Testis (tissue), 3 donors: ENCODE measurements around the gene SPINK8. TPM values are rescaled to one million over a fixed set of nuclear protein-coding genes. Genes with fewer than 3 reads are reported as not detected.

Experiments used
- DNase-seq: peaks from one replicate; pipeline ENCODE4 v3.0.0-alpha.2; 2019
- H3K27ac ChIP-seq, 2 donors: fragments of 200-600 bp; sonication (generic); one replicate each; pipeline ENCODE4 v1.5.1; 2019
- H3K27me3 ChIP-seq: fragments of 200-600 bp; sonication (generic); one replicate; pipeline ENCODE4 v1.5.1; 2019
- H3K36me3 ChIP-seq: fragments of 200-600 bp; sonication (generic); one replicate; pipeline ENCODE4 v1.5.1; 2017; ENCODE audit warnings: low read depth; ENCODE audit errors: missing control alignments
- H3K4me1 ChIP-seq: fragments of 200-600 bp; sonication (generic); one replicate; pipeline ENCODE4 v1.5.1; 2019
- H3K4me3 ChIP-seq, 2 donors: fragments of 200-600 bp; sonication (generic); one replicate each; pipeline ENCODE4 v1.5.1; 2017 to 2019
- H3K9me3 ChIP-seq: fragments of 200-600 bp; sonication (generic); one replicate; pipeline ENCODE4 v1.5.1; 2017
- CTCF ChIP-seq, 3 experiments: fragments of 450-650 bp in 2 of 3; fragments of 200-600 bp in 1 of 3; sonication (generic) in 1 of 3; IDR thresholded peaks; one replicate each; pipeline ENCODE4 v1.5.1; 2016 to 2019; ENCODE audit warnings: antibody characterized with exemption in 3 of 3, mild to moderate bottlenecking in 2 of 3, moderate library complexity in 1 of 3
- POLR2A ChIP-seq: fragments of 450-650 bp; IDR thresholded peaks from one replicate; pipeline ENCODE4 v1.6.1; 2017; ENCODE audit warnings: antibody characterized with exemption, mild to moderate bottlenecking, moderate library complexity
- WGBS, 2 donors: methylation state at CpG; one replicate each; pipeline ENCODE4 v1.1.5; 2018; 5-methylcytosine and 5-hydroxymethylcytosine counted together
- intact Hi-C: fragments of 100-400 bp; cut with DNase I; formaldehyde crosslinking; loops from one replicate; pipeline ENCODE4 v1.15.1; 2023; ENCODE audit warnings: low total_unique reads
- polyA plus RNA-seq: library from polyadenylated mRNA; stranded (reverse); fragments of 350-450 nt; fragmentation: Illumina TruSeq; extraction: RNeasy Lipid Tissue Mini Kit (QIAGEN cat#74804); gene quantifications from one replicate; pipeline ENCODE4 v1.2.3, GENCODE V29; 2014; ENCODE audit warnings: low read depth, low replicate concordance; ENCODE audit not compliant: insufficient read depth
- total RNA-seq, 2 donors: library from RNA; depleted of rRNA; stranded (reverse); fragments of >200 nt; gene quantifications; one replicate each; pipeline ENCODE4 v1.2.3, GENCODE V29; 2016

SPINK8 gene
- total and polyA plus RNA-seq, 3 donors from 2014 or later = not detected

GRCh38 chr3:48320996-48321395 lies 12.5 kb downstream of the SPINK8 start:
- H3K27me3 ChIP-seq = no peaks in the 10 kb centered on the region
- intact Hi-C loops = no loop called here
- 69 to 75% methylated on average over 2 of the region's 2 CpGs for WGBS, 2 donors
- no peaks in the 10 kb centered on the region for H3K36me3 ChIP-seq
- H3K4me3 ChIP-seq = no peak overlapping the region
- no peaks in the 10 kb centered on the region for H3K4me1 ChIP-seq
- no peaks in the 10 kb centered on the region for H3K9me3 ChIP-seq
- no peak for TF ChIP-seq CTCF (IDR thresholded peaks at IDR 0.05)
- no peak for TF ChIP-seq POLR2A
- H3K27ac ChIP-seq = no peak overlapping the region
- no peak for DNase-seq

- Histone ChIP-seq H3K27me3 (no peaks in the 10 kb centered on the region), H3K4me1 (no peaks in the 10 kb centered on the region), H3K9me3 (no peaks in the 10 kb centered on the region), H3K36me3 (no peaks in the 10 kb centered on the region), H3K4me3 (no peak overlapping the region), H3K27ac (no peak overlapping the region)
- no peak for TF ChIP-seq CTCF (IDR thresholded peaks at IDR 0.05)
- no peak for TF ChIP-seq POLR2A
- WGBS, 2 donors = 66 to 72% methylated on average over 2 of the region's 2 CpGs
- intact Hi-C loops = no loop called here
- no peak for DNase-seq
Observed at GRCh38 chr3:48318713-48319468, 14.6 kb downstream of the SPINK8 start.

- H3K27me3 ChIP-seq = no peaks in the 10 kb centered on the region
- no peak overlapping the region for H3K27ac ChIP-seq
- no peak for TF ChIP-seq CTCF (IDR thresholded peaks at IDR 0.05)
- no peak for TF ChIP-seq POLR2A
- H3K9me3 ChIP-seq = no peaks in the 10 kb centered on the region
- no peaks in the 10 kb centered on the region for H3K36me3 ChIP-seq
- H3K4me1 ChIP-seq = no peaks in the 10 kb centered on the region
- intact Hi-C loops = no loop called here
- DNase-seq = no peak
- H3K4me3 ChIP-seq = no peak overlapping the region
Observed at GRCh38 chr3:48314542-48314941, 18.9 kb downstream of the SPINK8 start.

GRCh38 chr3:48306860-48307530 lies 26.5 kb downstream of the SPINK8 start:
- Histone ChIP-seq H3K36me3 (no peaks in the 10 kb centered on the region), H3K27me3 (no peaks in the 10 kb centered on the region), H3K27ac (no peak overlapping the region), H3K4me3 (no peak overlapping the region), H3K4me1 (peaks cover under 1% of the 10 kb centered on the region), H3K9me3 (no peaks in the 10 kb centered on the region)
- WGBS, 2 donors = 69 to 76% methylated on average over 4 of the region's 4 CpGs
- no peak for TF ChIP-seq CTCF (IDR thresholded peaks at IDR 0.05)
- no peak for TF ChIP-seq POLR2A
- intact Hi-C loops = no loop called here
- no peak for DNase-seq

GRCh38 chr3:48306290-48306689 lies 27.2 kb downstream of the SPINK8 start:
- H3K27me3 ChIP-seq = no peaks in the 10 kb centered on the region
- DNase-seq = no peak
- TF ChIP-seq CTCF (IDR thresholded peaks at IDR 0.05) (no peak), POLR2A (no peak)
- no peak overlapping the region for H3K4me3 ChIP-seq
- peaks cover 4% of the 10 kb centered on the region for H3K4me1 ChIP-seq
- no peak overlapping the region for H3K27ac ChIP-seq
- H3K36me3 ChIP-seq = no peaks in the 10 kb centered on the region
- intact Hi-C loops = no loop called here
- H3K9me3 ChIP-seq = no peaks in the 10 kb centered on the region
- 74 to 76% methylated on average over 2 of the region's 2 CpGs for WGBS, 2 donors
